T follicular helper cell (primary cell): ENCODE data around the gene PSMC6.
"Not testable (repeated sequence)": the region's sequence is repeated elsewhere in the genome, so short reads cannot be mapped to it uniquely, and the experiment has no call there.

Experiments
- DNase-seq: peaks from one replicate; pipeline ENCODE4 v3.0.0-alpha.2; 2020; ENCODE audit warnings: low read depth

The PSMC6 gene

DNA sequence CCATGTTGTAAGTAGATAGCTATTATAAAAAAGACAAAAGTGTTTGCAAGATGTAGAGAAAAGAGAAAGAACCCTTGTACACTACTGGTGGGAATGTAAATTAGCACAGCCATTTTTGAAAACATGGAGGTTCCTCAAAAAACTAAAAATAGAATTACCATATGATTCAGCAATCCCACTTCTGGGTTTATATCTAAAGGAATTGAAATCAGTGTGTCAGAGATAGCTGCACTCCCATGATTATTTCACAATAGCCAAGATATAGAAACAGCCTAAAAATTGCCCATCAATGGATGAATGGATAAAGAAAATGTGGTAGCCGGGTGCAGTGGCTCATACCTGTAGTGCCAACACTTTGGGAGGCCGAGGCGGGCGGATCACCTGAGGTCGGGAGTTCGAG, 9.2 kb downstream of the PSMC6 start:
- DNase-seq: no peak

DNA sequence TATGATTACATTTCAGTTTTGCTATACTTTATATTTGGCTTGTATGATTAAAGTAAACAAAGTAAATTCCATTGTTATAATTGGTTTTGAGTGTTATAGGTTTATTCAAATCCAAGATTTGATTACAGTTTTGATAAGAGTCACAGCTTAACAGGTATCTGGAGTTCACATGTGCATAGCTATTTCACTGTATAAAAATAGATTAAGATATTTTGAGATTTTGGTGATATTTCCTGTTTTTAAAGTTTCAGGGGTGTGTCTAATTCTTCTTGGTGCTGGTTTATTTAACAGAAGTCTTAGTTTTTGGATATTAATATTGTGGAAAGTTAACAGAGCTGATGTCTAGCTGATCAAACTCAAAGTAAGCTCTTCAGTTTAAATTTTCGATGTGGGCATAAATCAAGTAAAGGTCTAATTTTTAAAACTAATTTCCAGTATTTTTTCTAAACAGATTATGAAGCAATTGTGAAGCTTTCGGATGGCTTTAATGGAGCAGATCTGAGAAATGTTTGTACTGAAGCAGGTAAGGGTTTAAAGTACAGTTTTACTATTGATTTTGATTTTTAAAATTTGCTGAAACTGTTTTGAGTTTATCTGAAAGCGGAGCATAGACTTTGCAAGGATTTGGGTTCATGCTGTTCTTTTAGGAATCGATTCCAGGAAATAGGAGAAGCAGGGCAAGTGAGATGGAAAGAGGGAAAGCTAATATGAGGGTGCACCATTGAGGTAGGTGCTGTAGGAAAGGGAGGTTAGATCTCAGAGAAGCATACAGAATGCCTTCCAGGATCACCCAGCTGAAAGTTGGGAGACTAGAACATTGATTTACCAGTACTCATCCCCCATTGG, 16.7 kb downstream of the PSMC6 start:
- no peak for DNase-seq

DNA sequence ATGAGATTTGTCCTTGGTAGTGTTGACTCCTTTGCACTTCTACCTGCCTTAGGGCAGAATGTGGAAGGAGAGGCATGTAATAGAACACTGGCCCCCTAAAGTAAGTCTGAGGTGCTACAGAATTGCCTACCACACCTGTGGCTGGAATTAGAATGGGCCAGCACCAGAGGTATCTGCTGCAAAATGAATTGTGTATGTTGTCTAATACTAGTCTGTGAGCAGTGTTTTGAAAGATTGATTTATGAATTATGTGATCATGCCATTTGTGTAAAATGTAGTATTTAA, 17.3 kb downstream of the PSMC6 start:
- no peak for DNase-seq

DNA sequence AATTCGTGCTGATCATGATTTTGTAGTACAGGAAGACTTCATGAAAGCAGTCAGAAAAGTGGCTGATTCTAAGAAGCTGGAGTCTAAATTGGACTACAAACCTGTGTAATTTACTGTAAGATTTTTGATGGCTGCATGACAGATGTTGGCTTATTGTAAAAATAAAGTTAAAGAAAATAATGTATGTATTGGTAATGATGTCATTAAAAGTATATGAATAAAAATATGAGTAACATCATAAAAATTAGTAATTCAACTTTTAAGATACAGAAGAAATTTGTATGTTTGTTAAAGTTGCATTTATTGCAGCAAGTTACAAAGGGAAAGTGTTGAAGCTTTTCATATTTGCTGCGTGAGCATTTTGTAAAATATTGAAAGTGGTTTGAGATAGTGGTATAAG, 20.5 kb downstream of the PSMC6 start:
- not testable (repeated sequence) for DNase-seq

DNA sequence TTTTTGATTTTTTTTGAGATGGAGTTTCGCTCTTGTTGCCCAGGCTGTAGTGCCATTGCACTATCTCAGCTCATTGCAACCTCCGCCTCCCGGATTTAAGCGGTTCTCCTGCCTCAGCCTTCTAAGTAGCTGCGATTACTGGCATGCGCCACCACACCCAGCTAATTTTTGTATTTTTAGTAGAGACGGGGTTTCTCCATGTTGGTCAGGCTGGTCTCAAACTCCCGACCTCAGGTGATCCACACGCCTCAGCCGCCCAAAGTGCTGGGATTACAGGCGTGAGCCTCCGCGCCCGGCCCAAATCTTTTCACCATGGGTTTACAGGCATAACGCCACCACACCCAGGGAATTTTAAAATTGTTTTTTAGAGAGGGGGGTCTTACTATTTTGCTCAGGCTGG, 22.0 kb downstream of the PSMC6 start:
- not testable (repeated sequence) for DNase-seq

DNA sequence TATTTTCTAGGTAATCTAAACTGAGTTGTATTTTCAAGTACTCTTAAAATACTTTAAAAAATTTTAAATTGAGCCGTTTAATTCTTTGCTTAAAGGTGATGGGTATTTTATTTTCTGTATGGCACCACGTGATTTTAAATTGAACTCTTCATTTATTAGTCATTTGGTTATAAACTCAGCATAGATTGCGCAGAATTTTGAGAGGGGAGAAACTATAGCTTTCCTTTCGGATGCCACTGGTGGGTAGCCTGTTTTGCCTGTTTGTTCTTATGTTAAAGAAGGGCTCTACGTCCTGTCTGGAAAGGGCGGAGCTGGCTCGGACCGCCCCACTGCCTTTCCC, 22.6 kb downstream of the PSMC6 start:
- DNase-seq: no peak

DNA sequence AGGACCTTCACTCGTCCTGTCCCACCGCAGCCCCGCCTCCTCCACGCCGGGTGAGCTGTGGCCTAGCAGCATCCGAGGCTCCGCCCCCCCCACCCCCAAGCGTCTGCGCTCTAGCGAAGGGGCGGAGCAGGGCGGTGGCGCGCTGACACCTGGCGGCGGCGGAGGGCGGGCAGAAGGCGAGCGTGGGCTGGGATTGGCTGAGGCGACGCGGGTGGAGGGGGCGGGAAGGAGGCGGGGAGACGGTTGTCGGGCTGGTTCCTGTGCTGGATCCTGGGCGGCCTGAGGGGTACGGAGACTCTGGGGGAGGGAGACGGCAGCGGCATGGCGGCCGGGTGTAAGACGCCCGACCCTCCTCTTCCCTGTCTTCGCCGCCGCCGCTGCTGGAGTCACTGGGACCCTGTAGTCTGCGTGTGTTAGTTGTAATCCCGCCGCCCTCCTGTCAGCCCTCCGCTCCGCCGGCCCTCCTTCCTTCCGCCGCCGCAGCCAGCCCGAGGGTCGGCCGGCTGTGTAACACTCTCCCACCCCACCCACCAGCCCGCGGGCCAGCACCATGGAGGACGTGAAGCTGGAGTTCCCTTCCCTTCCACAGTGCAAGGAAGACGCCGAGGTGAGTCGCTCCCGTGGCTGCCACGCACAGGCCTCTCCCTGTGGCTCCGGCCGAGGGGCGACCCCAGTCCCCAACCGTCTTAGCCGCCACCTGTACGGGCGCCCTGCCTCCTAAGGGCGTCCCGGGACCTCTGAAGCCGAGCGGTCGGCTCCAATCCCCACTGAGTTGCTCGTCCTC, 23.1 kb downstream of the PSMC6 start, which contains the start of gene STYX:
Gene STYX, plus strand, starts transcription at position 242 of the 784 bp plus-strand sequence. Its CDS starts 309 bp downstream, at position 551.
- peak; percentile 96 for DNase-seq

DNA sequence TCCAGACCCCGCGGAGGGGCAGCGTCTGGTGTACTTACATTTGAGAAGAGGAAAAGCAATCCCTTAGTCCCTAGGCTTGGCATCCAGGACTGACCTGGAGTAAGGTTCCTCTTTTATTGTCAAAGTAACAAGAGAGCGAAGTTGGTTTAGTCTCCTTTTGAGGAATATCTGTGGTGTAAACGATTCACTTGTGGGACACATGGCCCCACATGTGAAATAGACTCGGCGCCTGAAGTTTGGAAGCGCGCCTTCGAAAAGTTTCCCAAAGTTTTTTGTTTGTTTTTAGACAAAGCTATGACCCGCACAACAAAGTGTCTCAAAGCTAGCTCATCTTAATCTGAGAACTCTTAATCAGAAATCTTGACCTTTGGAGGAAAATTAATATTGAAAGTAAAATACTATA, 23.7 kb downstream of the PSMC6 start:
- no peak for DNase-seq

DNA sequence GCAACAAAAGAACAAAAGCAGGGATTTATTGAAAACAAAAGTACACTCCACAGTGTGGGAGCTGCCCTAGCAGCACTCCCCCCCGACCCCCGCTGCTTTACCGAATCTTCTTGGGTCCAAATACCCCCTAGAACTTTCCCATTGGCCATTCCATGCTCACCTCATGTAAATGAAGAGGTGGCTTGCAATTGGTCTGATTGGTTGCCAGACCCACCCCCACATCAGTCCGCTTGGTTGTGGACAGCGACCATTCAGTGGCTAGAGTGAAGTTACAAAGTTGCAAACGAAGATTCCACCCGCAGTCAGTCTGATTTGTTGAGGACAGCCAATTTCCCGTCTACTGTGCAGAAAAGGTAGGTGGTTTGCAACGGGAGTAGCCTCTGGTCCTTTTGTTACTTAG, 26.8 kb downstream of the PSMC6 start:
- DNase-seq: no peak

DNA sequence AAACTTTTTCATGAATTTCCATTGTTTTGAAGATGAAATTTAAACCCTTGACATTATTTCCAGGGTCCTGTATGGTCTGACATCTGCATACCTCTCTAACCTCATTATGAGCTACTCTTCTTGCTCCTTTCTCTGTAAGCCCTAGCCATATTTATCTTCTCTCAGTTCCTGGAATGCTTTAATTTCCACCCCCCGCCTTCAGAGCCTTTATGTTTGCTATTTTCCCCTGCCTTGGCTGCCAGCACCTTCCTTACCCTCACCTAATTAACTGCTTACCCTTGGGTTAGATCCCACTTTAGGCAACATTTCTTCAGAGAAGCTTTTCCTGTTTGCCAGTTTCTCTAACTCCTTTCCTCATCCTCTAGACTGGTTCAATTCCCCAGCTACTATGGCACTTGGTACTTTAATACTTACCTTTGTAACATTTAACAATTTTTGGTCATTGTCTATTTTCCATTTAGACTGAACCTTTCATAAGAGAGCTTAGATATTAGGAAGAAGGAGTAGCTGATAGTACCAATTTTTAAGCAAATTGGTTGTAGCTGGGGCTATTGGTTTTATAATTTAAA, 29.0 kb downstream of the PSMC6 start:
- no peak for DNase-seq

DNA sequence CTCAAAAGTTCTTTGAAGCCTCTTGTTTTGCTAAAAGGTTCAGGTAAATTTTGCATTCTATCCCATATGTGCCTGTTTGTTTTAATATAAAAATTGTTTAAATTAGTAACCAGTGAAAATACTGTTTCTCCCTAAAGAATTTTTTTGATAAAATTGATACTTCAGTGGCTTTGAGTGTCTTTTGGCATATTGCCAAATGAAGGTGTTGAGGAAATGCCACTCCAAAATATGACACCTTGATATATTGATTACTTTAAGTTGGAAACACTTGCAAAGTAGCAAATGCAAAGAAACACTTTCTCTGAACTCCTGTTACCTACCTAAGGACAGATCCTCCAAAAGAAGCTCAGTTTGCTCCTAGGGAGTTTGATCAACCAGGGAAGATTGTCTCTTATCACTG, 31.4 kb downstream of the PSMC6 start:
- no peak for DNase-seq

DNA sequence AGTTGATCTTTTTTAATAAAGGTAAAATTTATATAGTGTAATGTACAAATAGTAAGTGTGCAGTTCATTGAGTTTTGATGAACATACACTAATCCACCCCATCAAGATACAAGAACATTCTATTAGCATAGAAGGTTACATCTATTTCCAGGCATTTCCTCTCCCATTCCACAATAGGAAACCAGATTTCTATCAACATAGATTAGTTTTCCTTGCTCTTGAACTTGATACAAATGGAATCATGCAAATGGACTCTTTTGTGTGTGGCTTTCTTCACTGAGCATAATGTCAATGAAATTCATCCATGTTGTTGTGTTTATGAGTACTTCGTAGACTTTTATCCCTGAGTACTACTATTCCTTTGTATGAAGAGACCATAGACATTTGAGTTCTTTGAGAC, 33.8 kb downstream of the PSMC6 start:
- no peak for DNase-seq

DNA sequence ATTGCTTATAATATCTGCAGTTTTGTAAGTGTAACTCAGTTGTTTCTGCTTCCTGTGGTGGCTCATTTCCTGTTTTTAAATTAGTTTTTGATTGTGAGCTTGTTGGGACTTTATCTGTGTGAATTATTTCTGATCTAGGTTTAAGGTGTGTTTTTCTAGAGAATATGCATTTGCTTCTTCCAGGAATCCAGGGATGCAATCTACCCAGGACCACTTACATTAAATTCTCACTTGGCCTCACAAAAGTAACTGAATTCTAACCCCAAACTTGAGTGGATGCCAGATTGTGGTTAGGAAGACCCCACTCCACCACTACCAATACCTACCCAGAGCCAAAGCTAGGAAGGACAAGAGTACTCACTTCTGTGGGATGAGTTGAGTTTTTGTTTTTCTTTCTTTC, 34.9 kb downstream of the PSMC6 start:
- no peak for DNase-seq

DNA sequence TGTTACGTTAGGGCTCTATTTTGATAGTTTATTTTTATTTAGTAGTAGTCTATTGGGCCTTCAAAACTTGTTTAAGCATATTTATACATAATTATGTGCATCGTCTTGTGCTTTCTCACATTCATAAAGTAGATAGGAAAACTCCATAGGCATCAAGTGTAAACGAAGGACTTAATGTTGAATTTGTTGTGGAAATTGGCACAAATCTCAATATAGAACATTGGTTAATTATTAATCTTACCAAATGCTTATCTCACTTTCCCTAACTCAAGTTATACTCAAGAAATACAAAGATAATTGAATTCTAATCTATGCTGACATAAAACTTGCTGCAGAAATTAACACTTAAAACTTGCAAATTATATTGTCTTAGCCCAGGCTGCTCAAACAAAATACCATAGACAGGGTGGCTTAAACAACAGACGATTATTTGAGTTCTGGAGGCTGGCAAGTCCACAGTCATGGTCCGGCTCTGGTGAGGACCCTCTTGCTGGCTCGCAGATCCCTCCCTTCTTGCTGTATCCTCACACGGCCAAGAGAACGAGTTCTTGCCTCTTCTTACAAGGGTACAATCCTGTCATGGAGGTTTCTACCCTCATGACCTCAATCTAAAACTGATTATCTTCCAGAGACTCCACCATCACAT, 41.8 kb downstream of the PSMC6 start:
- DNase-seq: no peak

DNA sequence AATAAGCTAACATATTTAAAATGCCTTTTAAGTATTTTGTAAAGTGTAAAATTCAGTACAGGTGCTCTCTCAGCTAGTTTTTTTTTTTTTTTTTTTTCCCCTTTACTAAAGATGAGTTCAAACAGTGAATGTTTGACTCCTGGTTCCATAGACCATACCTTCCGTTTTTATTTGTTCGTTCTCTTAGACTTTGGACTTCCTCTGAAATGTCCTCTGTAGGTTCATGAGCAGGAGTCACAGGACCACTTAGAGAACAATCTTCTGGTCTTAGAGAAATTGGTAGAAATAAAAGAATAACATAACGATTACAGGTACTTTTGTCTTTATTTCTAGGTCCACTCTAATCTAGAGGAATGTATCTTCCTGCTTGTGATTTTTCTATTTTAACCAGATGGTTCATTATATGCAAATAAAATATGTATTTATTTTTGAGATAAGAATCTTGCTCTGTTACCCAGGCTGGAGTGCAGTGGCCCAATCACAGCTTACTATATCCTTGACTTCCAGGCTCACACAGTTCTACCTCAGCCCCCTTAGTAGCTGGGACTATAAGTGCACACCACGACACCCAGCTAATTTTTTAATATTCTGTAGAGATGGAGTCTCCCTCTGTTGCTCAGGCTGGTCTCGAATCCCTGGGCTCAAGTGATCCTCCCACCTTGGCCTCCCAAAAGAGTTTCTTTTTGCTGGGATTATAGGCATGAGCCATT, 48.8 kb downstream of the PSMC6 start:
- DNase-seq: no peak

DNA sequence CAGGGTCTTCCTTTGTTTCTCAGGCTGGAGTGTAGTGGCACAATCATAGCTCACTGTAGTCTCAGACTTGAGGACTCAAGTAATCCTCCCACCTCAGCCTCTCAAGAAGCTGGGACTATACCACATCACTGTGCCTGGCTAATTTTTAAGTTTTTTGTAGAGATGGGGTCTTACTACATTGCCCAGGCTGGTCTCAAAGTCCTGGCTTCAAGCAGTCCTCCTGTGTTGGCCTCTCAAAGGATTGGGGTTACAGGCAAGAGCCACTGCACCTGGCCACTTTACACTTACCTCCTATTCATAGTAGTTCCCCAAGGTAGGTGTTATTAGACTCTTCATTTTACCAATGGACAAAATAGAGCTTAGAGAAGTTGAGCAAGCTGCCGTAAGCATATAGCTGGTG, 52.1 kb downstream of the PSMC6 start:
- no peak for DNase-seq

DNA sequence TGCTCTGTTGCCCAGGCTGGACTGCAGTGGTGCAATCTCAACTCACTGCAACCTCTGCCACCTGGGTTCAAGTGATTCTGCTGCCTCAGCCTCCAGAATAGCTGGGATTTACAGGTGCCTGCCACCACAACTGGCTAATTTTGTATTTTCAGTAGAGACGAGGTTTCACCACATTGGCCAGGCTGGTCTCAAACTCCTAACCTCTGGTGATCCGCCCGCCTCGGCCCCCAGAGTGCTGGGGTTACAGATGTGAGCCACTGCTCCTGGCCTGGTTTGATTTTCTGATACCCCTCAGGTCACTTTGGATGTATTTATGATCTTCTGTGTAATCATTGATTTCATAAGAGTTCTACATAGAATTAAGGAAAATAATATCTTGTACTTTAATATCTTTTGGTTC, 55.9 kb downstream of the PSMC6 start:
- DNase-seq: not testable (repeated sequence)

DNA sequence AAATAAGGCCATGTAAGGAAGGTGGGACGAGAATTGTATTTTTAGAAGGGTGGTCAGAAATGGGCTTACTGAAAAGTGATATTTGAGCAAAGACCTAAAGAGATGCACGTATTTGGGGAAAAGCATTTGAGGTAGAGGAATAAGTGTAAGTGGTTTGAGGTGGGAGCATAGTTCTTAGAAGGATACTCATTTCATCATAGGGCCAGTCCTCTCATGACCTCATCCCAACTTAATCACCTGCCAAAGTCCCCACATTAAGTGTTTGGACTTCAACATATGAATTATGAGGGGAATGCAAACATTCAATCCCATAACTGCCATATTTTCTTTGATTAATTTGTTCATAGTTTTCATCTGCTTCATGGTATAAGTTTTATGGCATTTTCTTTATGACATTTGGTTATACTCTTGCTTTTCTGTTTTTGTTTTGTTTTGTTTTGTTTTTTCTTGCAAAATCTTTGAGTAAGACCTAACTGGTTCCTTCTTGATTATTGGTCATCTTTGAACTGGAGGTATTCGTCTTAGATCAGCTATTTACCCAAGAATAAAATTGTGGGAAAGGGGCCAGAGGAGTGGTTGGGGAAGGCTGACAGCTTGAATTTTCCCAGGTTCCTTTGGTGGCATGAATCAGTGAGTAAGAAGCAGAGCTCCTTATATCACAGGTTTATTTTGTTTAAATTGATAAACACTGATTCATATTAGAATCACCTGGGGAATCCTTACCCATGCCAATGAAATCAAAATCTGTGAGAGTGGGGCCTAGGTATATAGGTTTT, 60.2 kb downstream of the PSMC6 start:
- DNase-seq: no peak

DNA sequence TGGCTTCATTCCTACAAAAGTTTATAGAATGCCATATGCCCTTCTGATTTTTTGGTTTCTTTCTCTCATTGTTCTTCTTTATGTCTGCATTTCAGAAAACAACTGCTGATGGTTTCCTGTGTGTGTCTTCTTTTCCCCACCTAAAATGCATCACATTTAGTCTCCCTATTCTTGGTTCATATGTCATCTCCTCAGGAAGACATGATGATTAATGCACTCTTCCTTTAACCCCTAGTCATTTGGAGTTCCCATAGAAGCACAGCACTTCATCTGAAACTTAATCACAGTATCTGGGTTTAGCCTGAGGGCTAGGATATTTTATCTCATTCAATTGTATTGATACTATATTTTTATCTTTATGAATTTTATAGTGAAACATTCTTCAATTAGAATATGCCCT, 62.9 kb downstream of the PSMC6 start:
- no peak for DNase-seq

DNA sequence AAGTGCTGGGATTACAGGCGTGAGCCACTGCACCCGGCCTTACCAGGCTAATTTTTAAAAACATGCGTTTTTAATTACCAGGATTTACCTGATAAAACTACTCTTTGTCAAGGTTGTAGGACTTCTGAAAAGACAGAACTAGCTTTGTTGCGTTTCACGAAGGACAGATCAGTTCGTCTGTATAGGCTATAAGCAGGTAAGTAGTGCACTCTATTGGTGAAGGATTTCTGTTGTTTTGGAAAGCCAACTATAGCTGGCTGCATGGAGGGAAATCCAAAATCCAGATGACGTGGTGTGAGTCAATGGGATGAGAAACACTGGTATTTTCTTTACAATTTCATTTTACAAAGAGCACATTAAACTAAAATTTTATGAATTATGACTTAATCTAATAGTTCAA, 69.8 kb downstream of the PSMC6 start:
- no peak for DNase-seq
